ENCODE measurements around the gene ECT2L.

The ECT2L gene

DNA sequence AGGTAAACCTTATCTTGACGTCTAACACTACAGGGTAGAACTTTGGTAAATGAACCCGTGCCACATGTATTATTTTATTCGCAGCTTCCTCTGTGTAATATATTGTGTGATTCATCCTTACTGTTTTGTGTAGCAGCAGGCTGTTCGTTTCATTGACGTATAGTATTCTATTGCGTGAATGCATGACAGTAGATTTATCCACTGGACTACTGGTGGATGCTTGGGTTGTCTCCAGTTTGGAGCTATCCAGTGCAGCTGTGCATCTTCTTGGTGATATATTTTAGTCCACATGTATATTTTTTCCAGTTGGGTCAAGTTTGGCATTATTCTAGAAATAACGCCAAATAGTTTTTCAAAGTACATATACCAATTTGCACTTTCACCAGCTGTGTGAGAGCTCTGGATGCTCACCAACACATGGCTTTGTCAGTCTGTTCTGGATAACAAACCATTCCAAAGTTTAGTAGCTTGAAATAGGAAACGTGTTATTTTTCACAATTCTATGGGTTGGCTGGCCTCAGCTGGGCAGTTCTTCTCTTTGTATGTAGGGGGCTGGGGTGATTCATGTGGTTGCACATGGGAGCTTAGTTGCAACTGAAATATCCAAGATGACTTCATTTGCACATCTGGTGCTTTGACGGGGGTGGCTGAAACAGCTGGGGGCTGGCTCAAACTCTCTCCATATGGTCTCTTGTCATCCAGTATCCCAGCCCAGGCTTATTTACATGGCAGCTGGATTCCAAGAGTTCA is 9.3 kb downstream of the ECT2L start:
- peak; percentile 79 for DNase-seq

DNA sequence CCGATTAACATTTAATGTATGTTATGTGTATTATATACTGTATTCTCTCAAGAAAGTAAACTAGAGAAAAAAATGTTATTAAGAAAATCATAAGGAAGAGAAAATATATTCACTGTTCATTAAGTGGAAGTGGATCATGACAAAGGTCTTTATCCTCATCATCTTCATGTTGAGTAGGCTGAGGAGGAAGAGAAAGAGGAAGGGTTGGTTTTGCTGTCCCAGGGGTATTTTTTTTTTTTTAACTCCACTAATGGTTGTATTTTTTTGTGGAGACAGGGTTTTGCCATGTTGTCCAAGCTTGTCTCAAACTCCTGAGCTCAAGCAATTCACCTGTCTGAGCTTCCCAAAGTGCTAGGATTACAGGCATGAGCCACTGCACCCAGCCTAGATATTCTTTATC is 11.0 kb downstream of the ECT2L start:
- DNase-seq = no peak

DNA sequence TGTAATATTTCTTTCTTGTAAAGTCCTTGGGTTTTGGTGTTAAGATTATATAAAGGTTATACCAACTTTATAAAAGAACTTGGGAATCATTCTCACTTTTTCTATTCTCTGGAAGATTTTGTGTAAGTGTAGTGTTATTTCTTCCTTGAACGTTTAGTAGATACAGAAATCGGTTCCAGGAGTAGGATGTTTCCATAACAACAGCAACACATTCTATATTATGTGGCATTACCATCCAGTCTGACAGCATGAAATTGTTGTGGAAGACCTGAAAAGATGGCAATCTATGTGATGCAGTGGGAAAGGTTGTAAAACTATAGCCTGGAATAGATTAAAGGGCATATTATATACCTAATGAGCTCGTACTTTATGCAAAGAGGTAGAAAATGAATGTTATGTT is 13.8 kb downstream of the ECT2L start:
- DNase-seq = no peak

DNA sequence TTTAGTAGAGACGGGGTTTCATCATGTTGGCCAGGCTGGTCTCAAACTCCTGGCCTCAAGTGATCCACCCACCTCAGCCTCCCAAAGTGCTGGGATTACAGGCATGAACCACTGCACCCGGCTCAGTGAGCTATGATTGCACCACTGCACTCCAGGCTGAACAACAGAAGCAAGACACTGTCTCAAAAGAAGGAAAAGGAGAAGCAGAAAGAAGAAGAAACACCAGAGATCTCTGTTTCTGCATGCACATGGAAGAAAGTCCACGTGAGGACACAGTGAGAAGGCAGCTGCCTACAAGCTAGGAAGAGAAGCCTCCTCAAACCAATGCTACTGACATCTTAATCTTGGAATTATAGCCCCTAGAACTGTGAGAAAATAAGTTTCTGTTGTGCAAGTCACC is 16.0 kb downstream of the ECT2L start:
- DNase-seq = no peak

DNA sequence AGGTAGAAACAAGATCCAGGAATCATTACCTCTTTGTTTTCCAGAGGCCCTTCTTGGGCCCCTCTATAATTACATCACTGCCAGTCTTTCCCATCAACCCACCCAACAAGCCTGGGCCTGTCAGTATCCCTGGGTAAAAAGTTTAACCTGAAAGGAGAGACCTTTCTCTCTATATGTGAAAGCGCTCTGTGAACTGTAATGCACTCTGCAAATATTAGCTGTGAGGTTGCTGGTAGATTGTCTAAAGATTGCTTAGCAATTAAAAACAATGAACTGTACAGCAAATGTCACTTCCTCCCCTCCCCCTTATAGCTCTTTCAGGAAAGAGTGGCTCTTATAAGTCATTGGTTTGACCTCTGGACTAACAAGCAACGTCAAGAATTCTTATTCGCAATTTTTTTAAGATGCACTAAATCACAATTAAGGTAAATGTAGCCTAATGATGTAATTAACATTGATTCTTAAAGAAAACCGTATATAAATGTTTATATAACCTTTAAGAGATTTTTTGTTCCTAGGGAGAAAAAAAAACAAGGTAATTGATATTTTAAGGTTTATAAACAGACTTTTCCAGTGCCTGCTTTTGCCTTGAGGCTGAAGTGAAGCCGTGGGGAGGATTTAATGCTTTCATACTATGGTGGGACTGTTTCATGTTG is 18.4 kb downstream of the ECT2L start:
- DNase-seq = peak; percentile 100

DNA sequence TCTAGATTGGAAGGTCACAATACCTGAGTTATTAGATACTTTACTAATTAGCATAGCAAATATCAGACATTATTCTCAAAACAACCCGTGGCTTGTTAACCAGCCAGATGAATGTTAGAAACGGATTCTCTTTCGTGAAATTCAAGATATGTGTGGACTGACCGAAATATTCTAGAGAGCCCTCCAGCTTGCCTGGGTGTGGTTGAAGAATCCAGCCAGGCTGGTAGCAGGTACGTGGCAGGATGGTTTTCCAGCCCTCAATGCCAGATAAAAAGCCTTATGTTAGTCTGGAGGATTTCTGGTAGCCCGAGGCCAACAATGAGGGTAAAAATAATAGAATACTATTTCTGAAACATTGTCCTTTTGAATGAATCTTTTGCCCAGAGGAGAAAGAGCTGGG is 19.3 kb downstream of the ECT2L start:
- DNase-seq = peak; percentile 97

DNA sequence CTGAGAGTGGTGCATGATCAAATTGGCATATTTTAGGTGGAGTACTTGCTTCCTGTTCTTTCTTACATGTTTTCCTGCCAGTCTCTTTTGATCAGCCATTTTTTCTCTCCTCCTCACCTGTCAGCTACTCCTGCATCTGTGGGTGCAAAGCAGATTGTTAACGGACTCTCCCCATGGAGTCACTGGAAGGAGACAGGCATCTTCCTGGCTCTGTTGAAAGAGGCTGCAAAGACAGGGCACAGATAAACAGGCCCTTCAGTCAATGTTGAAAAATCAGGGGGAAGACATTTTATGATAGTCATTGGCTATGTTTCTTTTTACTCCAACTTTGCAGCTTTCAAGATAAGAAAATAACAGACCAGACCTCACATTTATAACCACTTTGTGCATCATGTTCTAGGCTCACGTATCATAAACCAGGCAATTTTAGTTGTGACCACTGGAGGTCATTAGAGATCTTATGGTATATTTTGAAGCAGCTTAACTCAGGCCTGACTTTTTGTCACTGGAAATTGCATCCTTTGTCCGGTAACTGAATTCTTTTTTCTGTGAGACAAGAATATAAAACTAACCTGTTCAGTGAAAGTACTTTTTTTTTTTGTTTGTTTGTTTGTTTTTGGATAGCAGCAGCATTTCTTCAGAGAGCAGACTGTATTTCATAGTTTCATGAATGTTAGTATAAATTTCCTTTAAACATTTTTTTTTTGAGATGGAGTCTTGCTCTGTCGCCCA is 20.1 kb downstream of the ECT2L start:
- peak; percentile 92 for DNase-seq

DNA sequence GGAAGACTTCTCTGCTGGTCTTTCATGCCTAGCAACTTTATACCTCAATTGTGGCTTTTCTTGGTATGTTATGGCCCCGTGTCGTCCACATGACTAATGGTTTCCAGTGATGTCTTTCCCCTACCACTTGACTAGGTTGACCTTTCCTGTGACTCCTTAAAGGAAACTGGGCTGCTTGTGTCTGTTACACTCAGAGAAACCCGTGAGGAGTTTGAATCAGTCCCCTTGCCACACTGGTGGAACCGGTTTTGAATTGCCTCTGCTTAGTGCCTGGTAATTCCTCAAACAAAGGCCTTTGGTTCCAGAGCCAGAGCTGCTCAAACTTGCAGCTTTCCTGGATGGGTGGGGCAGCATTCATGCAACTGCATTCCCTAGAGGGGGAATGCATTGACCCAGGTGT is 21.9 kb downstream of the ECT2L start:
- peak; percentile 89 for DNase-seq

DNA sequence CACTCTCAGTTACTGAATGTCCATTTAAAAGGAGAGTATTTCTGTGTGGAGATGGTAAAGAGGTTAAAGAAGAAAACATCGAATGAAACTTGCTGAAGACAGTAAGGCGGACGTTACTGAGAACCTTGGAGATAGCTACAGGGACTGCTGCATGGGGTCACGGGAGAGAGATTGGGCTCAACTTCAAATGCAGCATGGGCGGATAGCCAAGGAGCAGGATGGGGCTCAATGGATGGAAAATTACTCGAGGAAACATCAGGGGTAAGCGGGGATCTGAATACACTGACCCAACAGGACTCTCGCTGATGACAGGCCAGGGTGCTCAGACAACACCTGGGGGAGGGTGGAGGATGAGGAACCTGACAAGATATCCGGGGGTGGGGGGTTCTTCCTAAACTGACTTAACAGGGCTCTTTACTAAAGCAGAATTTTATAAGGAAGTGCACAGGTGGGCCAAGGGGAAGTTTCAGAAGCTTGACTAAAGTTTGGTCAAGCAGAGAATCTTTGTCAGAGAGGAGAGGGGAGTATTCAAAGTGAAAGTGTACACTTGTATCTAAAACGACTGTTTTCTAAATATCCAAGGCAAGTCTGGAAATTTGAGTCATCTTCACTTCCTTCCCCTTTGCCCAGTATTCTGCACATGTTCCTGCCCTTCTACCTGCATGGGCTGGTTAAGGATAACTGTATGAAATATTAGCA is 22.8 kb downstream of the ECT2L start:
- DNase-seq = peak; percentile 57

DNA sequence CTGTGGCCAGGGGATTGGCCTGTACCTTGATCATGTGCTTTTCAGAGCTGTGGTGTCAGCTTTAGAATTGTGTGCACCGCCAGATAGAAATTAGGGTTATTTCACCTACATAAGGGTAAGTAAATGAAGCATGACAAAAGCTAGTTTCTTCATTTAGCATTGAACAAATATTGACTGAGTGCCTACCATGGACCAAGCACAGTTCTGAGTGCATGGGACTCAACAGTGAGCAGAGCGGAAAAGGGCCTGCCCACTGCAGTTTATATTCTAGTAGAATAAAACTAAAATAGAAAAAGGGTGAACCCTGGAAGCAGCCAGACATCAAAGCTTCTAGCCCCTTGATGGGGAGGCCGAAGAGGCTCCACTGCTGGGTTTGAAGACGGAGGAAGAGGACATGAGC is 25.6 kb downstream of the ECT2L start:
- DNase-seq = peak; percentile 92

DNA sequence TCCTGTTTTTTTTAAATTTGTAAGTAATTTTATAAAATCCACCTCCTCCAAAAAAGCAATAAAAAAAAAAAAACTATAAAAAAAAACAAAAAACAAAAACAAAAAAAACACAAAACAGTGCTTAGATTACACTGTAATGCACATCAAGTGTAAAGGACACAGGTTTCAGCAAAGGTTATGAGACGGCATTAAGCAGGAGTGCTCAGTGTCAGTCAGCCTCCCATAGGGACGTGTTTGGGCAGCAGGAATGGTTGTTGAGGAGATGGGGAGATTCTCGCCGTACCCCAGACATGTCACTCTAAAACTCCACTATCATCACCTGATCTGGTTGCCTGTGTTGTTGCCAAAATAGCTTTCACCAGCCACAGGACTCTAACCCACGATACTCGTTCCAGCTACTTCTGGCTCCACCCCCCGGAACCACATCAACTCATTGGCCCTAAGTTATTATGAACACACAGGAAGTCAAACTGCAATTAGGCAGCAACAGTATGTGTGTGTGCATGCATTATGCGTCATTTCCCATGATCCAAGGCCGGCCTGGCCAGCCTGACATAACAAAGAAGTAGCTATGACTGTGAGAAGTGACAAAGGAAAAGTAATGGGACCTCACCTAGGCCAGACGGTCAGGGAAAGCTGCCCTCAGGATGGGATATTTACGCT is 28.7 kb downstream of the ECT2L start:
- peak; percentile 26 for DNase-seq

DNA sequence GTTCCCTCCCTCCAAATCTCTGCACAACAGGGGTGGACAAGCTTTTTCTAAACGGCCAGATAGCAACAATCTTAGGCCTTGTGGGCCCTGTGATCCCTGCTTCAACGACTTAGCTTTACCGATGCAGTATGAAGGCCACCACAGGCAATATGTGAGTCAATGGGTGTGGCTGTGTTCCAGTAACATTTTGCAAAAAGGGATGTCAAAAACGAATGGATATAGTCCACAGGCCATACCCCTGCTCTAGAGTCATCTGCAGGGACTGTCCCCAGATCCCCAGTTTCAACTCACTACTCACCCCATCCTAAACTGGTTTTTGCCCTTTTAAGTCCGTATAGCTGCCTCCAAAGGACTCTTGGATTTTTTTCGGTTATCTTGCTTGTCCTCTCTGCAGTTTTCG is 34.4 kb downstream of the ECT2L start:
- DNase-seq = no peak

DNA sequence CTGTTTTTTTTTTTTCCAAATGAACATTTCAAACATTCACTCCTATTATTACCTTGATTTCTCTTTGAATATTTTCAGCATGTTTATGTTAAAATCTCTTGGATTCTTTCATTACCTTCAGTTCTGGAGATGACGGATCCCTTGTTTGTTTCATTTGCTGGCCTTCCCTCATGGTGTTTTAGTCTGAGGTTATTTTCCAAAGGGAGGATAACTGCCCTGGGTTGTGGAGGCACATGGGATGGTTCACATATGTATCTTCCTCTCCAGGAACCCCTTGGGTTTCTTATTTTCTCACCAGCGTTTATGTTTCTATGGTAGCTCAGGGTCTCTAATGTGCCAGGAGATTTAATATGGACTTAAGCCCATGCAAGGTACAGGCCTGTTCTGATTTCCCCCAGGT is 36.3 kb downstream of the ECT2L start:
- no peak for DNase-seq

DNA sequence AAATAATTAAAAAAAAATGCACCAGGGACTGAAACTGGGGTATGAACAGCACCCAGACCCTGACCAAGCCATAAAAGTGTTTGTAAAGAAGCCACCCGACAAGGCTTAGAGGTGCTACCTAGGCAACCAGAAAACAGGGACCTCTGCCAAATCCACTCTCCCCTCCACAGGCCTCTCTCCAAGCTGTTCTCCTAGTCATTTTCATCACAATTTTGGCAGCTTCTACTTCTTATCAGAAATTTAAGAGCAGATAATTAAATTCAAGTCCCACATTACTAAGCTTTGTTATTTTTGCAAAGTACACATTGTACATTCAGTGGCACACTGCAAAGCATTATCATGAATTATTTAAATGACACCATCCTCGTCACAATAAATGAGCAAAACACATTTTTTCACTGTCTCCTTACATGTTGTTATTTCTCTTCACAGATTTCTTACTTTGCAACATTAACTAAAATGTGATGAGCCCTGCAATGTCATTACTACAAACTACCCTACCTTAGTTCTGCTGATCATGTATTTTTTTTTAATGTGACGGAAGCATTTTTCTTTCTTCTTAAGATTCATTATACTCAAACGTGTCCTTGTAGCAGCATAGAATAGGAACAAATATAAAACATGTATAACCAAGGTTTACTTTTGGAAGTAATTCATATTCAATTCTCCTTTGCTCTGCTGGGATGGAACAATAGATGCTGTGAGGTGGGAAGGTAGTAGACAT is 38.1 kb downstream of the ECT2L start:
- DNase-seq = peak; percentile 93

DNA sequence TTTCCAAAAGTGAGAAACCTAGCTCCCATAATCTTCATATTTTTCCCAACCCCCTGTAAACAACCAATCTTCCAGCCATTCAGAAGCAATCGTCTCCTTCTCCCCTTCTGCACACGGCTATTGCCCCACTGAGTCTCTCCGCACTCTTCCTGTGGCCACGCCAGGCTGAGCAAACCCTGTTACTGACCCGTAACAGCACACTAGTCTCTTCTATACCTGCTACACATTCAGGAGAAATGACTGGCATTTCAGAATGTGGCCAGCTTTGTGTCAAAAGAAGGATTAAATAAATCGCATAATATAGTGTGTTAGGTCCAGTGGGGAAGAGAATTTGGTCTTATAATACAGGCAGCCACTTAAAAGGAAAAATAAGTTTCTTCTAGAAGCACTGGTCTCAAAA is 41.4 kb downstream of the ECT2L start:
- DNase-seq = peak; percentile 93

DNA sequence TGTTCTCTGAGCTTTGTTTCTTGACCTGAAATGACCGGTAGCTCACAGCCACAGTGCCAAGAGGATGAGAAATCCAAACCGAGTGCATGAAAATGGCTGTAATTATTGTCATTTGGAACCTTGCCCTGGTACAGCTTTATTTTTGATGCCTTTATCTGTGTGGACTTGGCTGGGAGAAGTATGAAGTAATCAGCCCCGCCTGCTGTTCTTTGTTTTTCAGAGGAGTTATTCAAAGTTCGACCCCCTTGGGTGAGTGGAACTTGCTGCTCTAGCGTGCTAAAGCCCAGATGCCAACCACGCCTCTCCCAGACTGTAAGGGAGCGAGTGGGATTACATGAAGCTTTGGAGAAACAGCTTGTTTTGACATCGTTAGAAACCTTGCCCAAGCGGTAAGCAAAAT is 48.3 kb downstream of the ECT2L start:
- peak; percentile 99 for DNase-seq

DNA sequence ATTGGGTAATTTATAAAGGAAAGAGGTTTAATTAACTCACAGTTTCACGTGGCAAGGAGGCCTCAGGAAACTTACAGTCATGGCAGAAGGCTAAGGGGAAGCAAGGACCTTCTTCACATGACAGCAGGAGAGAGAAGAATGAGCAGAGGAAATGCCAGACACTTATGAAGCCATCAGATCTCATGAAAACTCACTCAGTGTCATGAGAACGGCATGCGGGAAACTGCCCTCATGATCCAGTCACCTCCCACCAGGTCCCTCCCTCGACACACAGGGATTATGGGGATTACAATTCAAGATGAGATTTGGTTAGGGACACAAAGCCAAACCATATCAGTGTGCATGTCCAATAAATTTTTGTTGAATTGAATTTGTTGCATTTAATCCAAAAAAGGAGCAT is 52.0 kb downstream of the ECT2L start:
- no peak for DNase-seq

DNA sequence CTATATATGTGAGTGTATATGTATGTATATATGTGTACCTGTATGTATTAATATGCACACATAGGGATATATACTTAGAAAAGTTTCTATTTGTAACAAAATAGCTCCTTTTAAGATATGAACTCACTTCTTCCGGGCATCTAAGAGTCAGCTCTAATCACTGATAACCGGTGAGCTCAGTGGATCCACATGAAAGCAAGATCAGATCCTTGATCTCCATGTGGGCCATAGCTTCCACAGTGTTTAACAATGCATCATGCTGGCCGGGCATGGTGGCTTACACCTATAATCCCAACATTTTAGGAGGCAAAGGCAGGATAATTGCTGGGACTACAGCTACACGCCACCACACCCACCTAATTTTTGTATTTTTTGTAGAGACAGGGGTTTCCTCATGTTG is 52.6 kb downstream of the ECT2L start:
- DNase-seq = no peak

DNA sequence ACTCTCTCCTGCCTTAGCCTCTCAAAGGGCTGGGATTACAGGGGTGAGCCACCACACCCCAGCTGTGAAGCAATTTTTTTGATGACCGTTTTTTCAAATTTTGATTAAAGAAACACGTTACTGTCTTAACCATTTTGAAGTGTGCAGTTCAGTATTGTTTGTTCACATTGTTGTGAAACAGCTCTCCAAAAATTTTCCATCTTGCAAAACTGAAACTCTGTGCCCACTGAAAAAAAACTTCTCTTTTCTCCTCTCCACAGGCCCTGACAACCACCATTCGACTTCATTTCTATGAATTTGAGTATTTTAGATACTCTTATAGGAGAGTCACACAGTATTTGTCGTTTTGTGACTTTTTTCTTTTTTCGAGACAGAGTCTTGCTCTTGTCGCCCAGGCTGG is 53.9 kb downstream of the ECT2L start:
- no peak for DNase-seq

DNA sequence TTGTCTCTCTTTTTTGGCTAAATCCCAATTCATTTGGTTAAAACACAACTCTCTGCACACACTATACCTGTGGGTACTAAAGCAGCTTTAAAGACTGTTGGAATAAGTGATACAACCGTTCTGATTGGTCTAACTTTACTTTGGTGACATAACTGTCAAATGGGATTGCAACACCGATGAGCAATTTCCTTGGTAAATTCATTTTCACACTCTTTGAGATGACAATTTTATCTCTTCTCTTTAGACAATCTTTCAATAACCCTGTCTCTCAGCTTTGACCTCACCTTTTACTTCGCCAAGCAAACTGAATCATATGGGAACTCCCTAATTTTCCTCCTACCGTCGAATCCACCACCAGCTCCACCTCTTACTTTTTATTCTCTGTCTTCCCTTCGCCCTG is 60.8 kb downstream of the ECT2L start:
- no peak for DNase-seq

DNA sequence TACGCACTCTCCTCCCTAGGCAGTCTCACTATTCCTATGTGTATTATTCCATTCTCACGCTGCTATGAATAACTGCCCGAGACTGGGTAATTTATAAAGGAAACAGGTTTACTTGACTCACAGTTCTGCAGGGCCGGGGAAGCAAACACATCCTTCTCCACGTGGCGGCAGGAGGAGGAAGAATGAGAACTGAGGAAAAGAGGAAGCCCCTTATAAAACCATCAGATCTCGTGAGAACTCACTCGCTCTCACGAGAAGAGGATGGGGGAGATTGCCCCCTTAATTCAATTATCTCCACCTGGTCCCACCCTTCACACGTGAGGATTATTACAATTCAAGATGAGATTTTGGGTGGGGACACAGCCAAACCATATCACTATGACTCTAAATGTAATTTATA is 61.9 kb downstream of the ECT2L start:
- DNase-seq = no peak

DNA sequence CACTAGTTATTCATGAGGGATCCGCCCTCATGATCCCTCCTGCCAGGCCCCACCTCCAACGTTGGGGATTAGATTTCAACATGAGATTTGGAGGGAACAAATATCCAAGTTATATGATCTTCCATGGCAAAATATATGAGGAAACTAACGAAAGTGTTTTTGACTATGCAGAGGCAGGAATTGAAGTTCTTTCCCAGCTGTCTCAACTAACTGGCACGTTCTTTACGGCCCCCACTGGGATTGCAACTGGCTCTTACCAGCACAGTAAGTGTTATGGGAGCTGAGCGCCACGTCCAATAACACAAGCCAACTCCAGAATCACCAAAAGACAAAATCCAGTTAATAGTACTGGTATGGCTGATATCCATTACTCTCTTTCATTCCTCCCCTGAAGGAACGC is 66.6 kb downstream of the ECT2L start:
- DNase-seq = no peak

All from NCI-H69 (cell line).